GM12801 (cell line): ENCODE data around the gene ABCA13.

Source experiments
- CTCF ChIP-seq: IDR thresholded peaks from one replicate; pipeline ENCODE4 v1.5.1; 2011; ENCODE audit warnings: control low read depth; ENCODE audit not compliant: insufficient read length; ENCODE audit errors: extremely low read depth

ABCA13 gene

GRCh38 chr7:48408731-48409130, 237.5 kb downstream of the ABCA13 start:
- no peak for TF ChIP-seq CTCF

- no peak for TF ChIP-seq CTCF
Observed at GRCh38 chr7:48411619-48412018, 240.4 kb downstream of the ABCA13 start.

GRCh38 chr7:48414011-48414732, 242.9 kb downstream of the ABCA13 start:
- TF ChIP-seq CTCF = no peak

- TF ChIP-seq CTCF = no peak
Observed at GRCh38 chr7:48416327-48416908, 245.2 kb downstream of the ABCA13 start.

- no peak for TF ChIP-seq CTCF
Observed at GRCh38 chr7:48419401-48419800, 248.1 kb downstream of the ABCA13 start.

GRCh38 chr7:48420206-48420605, 248.9 kb downstream of the ABCA13 start:
- no peak for TF ChIP-seq CTCF

GRCh38 chr7:48421357-48421756, 250.1 kb downstream of the ABCA13 start:
- TF ChIP-seq CTCF = no peak
